Mesenchymal stem cell (in vitro differentiated cells and primary cell): ENCODE data around the gene LRRC66.

Source experiments
- DNase-seq: peaks from one replicate; pipeline ENCODE4 v3.0.0-alpha.2; 2013
- H2AFZ ChIP-seq: one replicate; pipeline ENCODE4 v1.6.1; 2013; ENCODE audit warnings: low read depth, mild to moderate bottlenecking, control low read depth, inconsistent platforms, low read length, moderate library complexity
- H2AK5ac ChIP-seq: 2 replicates; pipeline ENCODE4 v1.6.1; 2013; ENCODE audit warnings: low read length, moderate library complexity, mild to moderate bottlenecking, inconsistent platforms; ENCODE audit not compliant: severe bottlenecking
- H2BK120ac ChIP-seq: one replicate; pipeline ENCODE4 v1.6.1; 2013; ENCODE audit warnings: low read depth, mild to moderate bottlenecking, inconsistent platforms, low read length, moderate library complexity
- H2BK12ac ChIP-seq, 2 experiments: one replicate each; pipeline ENCODE4 v1.6.1; 2013; ENCODE audit warnings: inconsistent platforms in 2 of 2, low read length in 2 of 2, mild to moderate bottlenecking in 2 of 2, moderate library complexity in 2 of 2, control low read depth in 1 of 2
- H2BK15ac ChIP-seq: one replicate; pipeline ENCODE4 v1.6.1; 2013; ENCODE audit warnings: mild to moderate bottlenecking, low read depth, inconsistent platforms; ENCODE audit not compliant: poor library complexity, severe bottlenecking
- H2BK5ac ChIP-seq: 2 replicates; pipeline ENCODE4 v1.6.1; 2013; ENCODE audit warnings: low read depth, mild to moderate bottlenecking, low read length, control low read depth, inconsistent platforms; ENCODE audit not compliant: poor library complexity, severe bottlenecking
- H3K14ac ChIP-seq, 2 experiments: one replicate each; pipeline ENCODE4 v1.6.1; 2013; ENCODE audit warnings: inconsistent platforms in 2 of 2, low read length in 2 of 2, control low read depth in 1 of 2, mild to moderate bottlenecking in 1 of 2, moderate library complexity in 1 of 2
- H3K18ac ChIP-seq, 2 experiments: one replicate each; pipeline ENCODE4 v1.6.1; 2013; ENCODE audit warnings: inconsistent platforms in 2 of 2, low read length in 2 of 2, control low read depth in 1 of 2, low read depth in 1 of 2, mild to moderate bottlenecking in 1 of 2
- H3K23ac ChIP-seq, 2 experiments: one replicate each; pipeline ENCODE4 v1.6.1; 2013; ENCODE audit warnings: inconsistent platforms in 2 of 2, low read length in 2 of 2, mild to moderate bottlenecking in 2 of 2, moderate library complexity in 2 of 2, control low read depth in 1 of 2
- H3K27ac ChIP-seq: 2 replicates; pipeline ENCODE4 v1.5.1; 2013; ENCODE audit warnings: mild to moderate bottlenecking, moderate library complexity, low read length, control low read depth, inconsistent platforms; ENCODE audit not compliant: poor library complexity, severe bottlenecking
- H3K27me3 ChIP-seq, 2 experiments: 2 replicates each; pipeline versions ENCODE4 v1.6.1 to v1.7.0; 2013; ENCODE audit warnings: low read length in 2 of 2, mild to moderate bottlenecking in 2 of 2, moderate library complexity in 2 of 2, control low read depth in 1 of 2, inconsistent platforms in 1 of 2; ENCODE audit not compliant: control insufficient read depth in 1 of 2, insufficient read depth in 1 of 2
- H3K36me3 ChIP-seq, 2 experiments: 2 replicates each; pipeline versions ENCODE4 v1.6.1 to v1.7.0; 2013; ENCODE audit warnings: low read length in 2 of 2, control low read depth in 1 of 2, inconsistent platforms in 1 of 2, low read depth in 1 of 2, mild to moderate bottlenecking in 1 of 2; ENCODE audit not compliant: insufficient read depth in 2 of 2, control insufficient read depth in 1 of 2
- H3K4ac ChIP-seq, 2 experiments: one replicate each; pipeline ENCODE4 v1.6.1; 2013; ENCODE audit warnings: inconsistent platforms in 2 of 2, low read length in 2 of 2, mild to moderate bottlenecking in 2 of 2, moderate library complexity in 2 of 2, control low read depth in 1 of 2, low read depth in 1 of 2
- H3K4me1 ChIP-seq: 2 replicates; pipeline ENCODE4 v1.6.1; 2013; ENCODE audit warnings: low read depth, low read length, control low read depth; ENCODE audit not compliant: control insufficient read depth, insufficient read depth
- H3K4me2 ChIP-seq: 2 replicates; pipeline ENCODE4 v1.6.1; 2013; ENCODE audit warnings: low read length, mild to moderate bottlenecking, inconsistent platforms; ENCODE audit not compliant: poor library complexity, severe bottlenecking
- H3K4me3 ChIP-seq, 2 experiments: 2 replicates each; pipeline versions ENCODE4 v1.5.1 to v1.7.0; 2013; ENCODE audit warnings: low read length in 2 of 2, mild to moderate bottlenecking in 2 of 2, control low read depth in 1 of 2, low read depth in 1 of 2; ENCODE audit not compliant: insufficient read depth in 1 of 2
- H3K79me1 ChIP-seq: replicated peaks from 2 replicates; pipeline ENCODE4 v1.6.1; 2013; ENCODE audit warnings: mild to moderate bottlenecking, control low read depth, low read length, inconsistent platforms; ENCODE audit not compliant: poor library complexity, severe bottlenecking
- H3K9ac ChIP-seq: 2 replicates; pipeline ENCODE4 v1.7.0; 2013; ENCODE audit warnings: mild to moderate bottlenecking, low read length, moderate library complexity
- H3K9me3 ChIP-seq: 2 replicates; pipeline ENCODE4 v1.7.0; 2013; ENCODE audit warnings: mild to moderate bottlenecking, low read length; ENCODE audit not compliant: control insufficient read depth
- H4K8ac ChIP-seq: one replicate; pipeline ENCODE4 v1.6.1; 2013; ENCODE audit warnings: inconsistent platforms, mild to moderate bottlenecking, low read length, moderate library complexity
- H4K91ac ChIP-seq: one replicate; pipeline ENCODE4 v1.6.1; 2013; ENCODE audit warnings: mild to moderate bottlenecking, low read length, inconsistent platforms
- WGBS: methylation state at CpG from one replicate; pipeline ENCODE4 v1.1.7; 2013; ENCODE audit warnings: mixed read lengths; 5-methylcytosine and 5-hydroxymethylcytosine counted together

Gene LRRC66

DNA sequence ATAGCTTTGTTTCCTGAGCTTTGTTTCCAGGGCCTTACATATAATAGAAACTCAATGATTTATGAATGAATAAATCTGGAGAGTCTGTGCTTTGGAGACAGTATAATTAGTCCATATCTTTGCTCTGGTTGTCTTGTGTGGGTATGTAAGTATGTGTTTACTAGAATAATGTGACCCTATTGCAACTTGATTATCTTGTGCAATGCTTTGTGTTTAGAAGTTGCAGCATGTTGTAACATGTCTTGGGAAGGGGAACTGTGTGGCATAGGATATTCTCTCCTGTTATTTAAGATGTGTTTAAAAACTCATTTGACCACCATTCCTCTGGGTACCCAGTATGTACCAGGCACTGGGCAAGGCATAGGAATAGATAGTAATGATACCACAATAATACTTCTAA lies 37.0 kb upstream of the LRRC66 start:
- Histone ChIP-seq H4K8ac (no peak overlapping the region), H3K36me3 (peaks cover 0 to 41% of the 10 kb centered on the region in 2 experiments), H2BK120ac (no peak overlapping the region), H3K4ac (no peak overlapping the region), H3K27me3 (no peaks in the 10 kb centered on the region), H3K9me3 (no peaks in the 10 kb centered on the region), H3K9ac (no peak overlapping the region), H3K23ac (no peak overlapping the region), H3K27ac (no peak overlapping the region), H2BK15ac (no peak overlapping the region), H3K79me1 (peaks cover 33% of the 10 kb centered on the region), H3K18ac (no peak overlapping the region), H3K4me2 (no peak overlapping the region), H2BK5ac (no peak overlapping the region), H2AFZ (no peak overlapping the region), H3K4me1 (peaks cover 2% of the 10 kb centered on the region), H4K91ac (no peak overlapping the region), H3K14ac (no peak overlapping the region), H2AK5ac (no peak overlapping the region), H2BK12ac (no peak overlapping the region), H3K4me3 (no peak overlapping the region)
- peak; percentile 51 for DNase-seq

DNA sequence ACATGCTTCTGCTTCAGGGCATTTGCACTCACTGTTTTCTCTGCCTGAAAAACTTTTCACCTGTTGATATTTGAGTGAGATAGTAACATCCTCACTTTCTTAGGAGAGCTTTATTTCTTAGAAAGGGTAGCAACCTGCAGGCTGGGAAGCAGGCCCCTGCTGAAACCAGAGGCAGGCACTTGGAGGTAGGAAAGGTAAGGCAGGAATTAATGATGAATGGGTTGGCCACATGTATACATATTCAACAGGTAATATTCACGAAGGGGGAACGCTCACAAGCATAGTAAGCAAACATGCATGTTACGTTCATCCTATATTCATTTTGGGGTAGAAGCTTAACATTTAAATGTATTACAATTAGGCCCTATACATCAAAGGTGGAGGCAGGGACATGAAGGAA lies 34.1 kb upstream of the LRRC66 start:
- H3K4me1 ChIP-seq = peaks cover 4% of the 10 kb centered on the region
- peaks cover 27% of the 10 kb centered on the region for H3K79me1 ChIP-seq
- DNase-seq = no peak
- H2AK5ac ChIP-seq = no peak overlapping the region
- H3K36me3 ChIP-seq = peaks cover 0 to 21% of the 10 kb centered on the region in 2 experiments
- H4K91ac ChIP-seq = no peak overlapping the region
- no peaks in the 10 kb centered on the region for H3K27me3 ChIP-seq
- H3K9ac ChIP-seq = no peak overlapping the region
- H3K18ac ChIP-seq = no peak overlapping the region
- no peak overlapping the region for H2BK15ac ChIP-seq
- no peak overlapping the region for H2BK12ac ChIP-seq
- 95% methylated on average over 3 of the region's 3 CpGs for WGBS
- H3K14ac ChIP-seq = no peak overlapping the region
- H3K4ac ChIP-seq = no peak overlapping the region
- H4K8ac ChIP-seq = no peak overlapping the region
- H3K4me2 ChIP-seq = no peak overlapping the region
- H3K23ac ChIP-seq = no peak overlapping the region
- H2AFZ ChIP-seq = no peak overlapping the region
- H3K4me3 ChIP-seq = no peak overlapping the region
- no peak overlapping the region for H2BK5ac ChIP-seq
- H3K9me3 ChIP-seq = no peaks in the 10 kb centered on the region
- H2BK120ac ChIP-seq = no peak overlapping the region
- no peak overlapping the region for H3K27ac ChIP-seq

DNA sequence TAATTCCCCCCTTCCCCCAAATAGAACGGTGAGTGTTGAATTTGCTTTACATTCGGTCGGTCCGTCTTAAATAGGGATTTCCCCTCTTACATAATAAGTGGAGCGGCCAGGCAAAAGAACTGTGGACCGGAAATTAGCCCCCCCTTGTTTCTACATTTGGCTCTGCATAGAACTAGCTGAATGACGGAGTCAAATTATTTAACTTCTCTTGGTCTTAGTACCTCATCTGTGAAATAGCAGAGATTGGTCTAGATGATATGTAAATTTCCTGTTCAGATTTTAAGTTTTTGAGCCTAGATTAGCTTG lies 32.3 kb upstream of the LRRC66 start:
- Histone ChIP-seq H3K18ac (peak overlapping the region in 1 of 2 experiments; percentile 58), H3K23ac (no peak overlapping the region), H2BK12ac (no peak overlapping the region), H2BK120ac (peak overlapping the region; percentile 9), H3K27me3 (peaks cover 0 to 3% of the 10 kb centered on the region in 2 experiments), H3K9ac (peak overlapping the region; percentile 94), H4K91ac (no peak overlapping the region), H3K27ac (no peak overlapping the region), H2AK5ac (no peak overlapping the region), H3K4me2 (peak overlapping the region; percentile 89), H2AFZ (no peak overlapping the region), H3K79me1 (peaks cover 18% of the 10 kb centered on the region), H2BK5ac (no peak overlapping the region), H3K9me3 (no peaks in the 10 kb centered on the region), H3K4ac (no peak overlapping the region), H3K36me3 (peaks cover 0 to 21% of the 10 kb centered on the region in 2 experiments), H3K4me1 (peaks cover 4% of the 10 kb centered on the region), H2BK15ac (no peak overlapping the region), H3K4me3 (peak overlapping the region in 1 of 2 experiments; percentile 86), H3K14ac (no peak overlapping the region), H4K8ac (no peak overlapping the region)
- 29% methylated on average over 4 of the region's 7 CpGs for WGBS
- DNase-seq = peak; percentile 67

DNA sequence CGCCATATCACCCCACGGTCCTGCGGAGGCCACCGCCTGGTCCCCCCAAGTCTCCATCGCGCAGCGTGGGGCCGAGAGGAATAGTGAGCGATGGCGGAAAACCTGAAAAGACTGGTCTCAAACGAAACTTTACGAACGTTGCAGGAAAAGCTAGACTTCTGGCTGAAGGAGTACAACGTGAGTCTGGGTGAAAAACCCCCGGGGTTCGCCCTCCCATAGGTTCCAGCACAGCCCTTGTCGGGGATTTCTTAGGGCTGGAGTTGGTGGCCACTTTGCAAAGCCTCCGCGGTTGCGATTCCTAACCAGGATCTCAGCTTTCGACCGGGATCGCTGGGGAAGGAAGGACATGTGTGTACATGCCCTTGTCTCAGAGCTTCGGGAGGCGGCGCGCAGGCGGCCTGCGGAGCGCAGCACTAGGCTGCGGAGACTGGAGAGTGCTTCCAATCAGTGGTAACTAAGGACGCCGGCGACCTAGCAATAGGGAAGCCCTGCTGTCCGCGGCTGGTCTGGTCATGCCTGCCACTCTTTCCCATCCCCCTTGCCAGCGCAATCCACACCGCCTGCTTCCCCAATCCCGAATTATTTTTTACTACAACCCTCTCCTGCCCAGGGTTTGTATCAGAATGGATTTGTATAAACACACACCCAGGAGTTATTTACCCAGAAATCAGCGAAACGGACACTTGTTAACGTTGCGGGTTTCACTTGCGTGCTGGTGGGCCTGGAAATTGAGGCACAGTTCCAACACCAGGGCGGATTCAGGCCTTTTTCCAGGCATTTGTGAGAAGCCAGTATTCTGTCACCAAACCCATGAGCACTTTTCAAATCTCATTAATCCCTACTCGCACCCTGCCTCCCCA lies 31.7 kb upstream of the LRRC66 start:
- Histone ChIP-seq H3K4me2 (peak overlapping the region; percentile 89), H2BK15ac (peak overlapping the region; percentile 83), H2BK5ac (peak overlapping the region; percentile 86), H3K36me3 (peaks cover 0 to 21% of the 10 kb centered on the region in 2 experiments), H2AFZ (peak overlapping the region; percentile 88), H3K4ac (peak overlapping the region; percentile 88 to 99), H3K14ac (peak overlapping the region in 1 of 2 experiments; percentile 92), H2BK12ac (peak overlapping the region in 1 of 2 experiments; percentile 97), H2BK120ac (peak overlapping the region; percentile 71), H3K9me3 (no peaks in the 10 kb centered on the region), H2AK5ac (no peak overlapping the region), H4K8ac (peak overlapping the region; percentile 16), H3K18ac (peak overlapping the region; percentile 78 to 96), H3K79me1 (peaks cover 18% of the 10 kb centered on the region), H4K91ac (peak overlapping the region; percentile 92), H3K27ac (peak overlapping the region; percentile 98), H3K9ac (peak overlapping the region; percentile 94), H3K4me1 (peaks cover 4% of the 10 kb centered on the region), H3K23ac (peak overlapping the region in 1 of 2 experiments; percentile 97), H3K4me3 (peak overlapping the region; percentile 76 to 86), H3K27me3 (peaks cover 0 to 3% of the 10 kb centered on the region in 2 experiments)
- peak; percentile 95 for DNase-seq
- WGBS = 8% methylated on average over 46 of the region's 46 CpGs
